Keratinocyte (primary cell): ENCODE results near the gene LRIG1.

Experiments used
- EZH2 ChIP-seq: IDR thresholded peaks from one replicate; pipeline ENCODE4 v1.6.1; 2012; ENCODE audit warnings: inconsistent platforms, mild to moderate bottlenecking, low read length, moderate library complexity
- TF ChIP-seq, protein P1 (sequence below), 3 experiments: IDR thresholded peaks in 1 of 3; conservative IDR thresholded peaks in 1 of 3; optimal IDR thresholded peaks in 1 of 3; 2 replicates in 2 of 3; 3 replicates in 1 of 3; pipeline versions ENCODE3 to v1.5.1; 2011; ENCODE audit warnings: low read length in 3 of 3, mild to moderate bottlenecking in 3 of 3, moderate library complexity in 2 of 3, control low read depth in 1 of 3, inconsistent platforms in 1 of 3; ENCODE audit not compliant: insufficient read depth in 2 of 3; ENCODE audit errors: extremely low read depth in 1 of 3

DNA sequence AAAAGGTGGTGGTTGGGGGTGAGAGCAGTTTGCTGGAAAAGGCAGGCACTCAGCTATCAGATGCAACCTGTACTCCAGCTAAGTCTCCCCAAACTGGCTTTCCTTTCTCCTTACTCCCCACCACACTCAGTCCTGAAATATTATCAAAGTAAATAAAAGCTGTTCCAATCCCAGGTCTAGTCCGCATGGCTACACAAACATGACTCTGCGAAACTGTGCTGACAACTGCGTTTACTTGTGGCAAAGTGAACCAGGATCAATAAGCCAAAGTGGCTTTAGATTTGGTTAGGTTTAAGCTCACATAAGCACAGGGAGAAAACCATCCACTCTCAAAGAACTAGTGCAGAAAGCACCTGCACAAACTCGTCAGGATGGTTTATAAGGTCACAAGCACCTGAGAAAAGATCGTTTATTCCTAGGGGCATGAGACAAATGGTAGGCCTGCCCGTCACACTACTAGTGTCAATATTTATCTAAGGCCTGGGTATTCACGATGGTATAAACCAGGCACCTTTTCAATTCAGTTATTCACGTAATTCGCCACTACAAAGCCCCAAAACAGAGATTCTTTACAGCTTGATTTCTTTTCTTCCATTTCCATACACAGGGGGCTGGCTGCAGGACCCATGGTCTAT lies 25.3 kb downstream of the LRIG1 start:
- no peak for TF ChIP-seq EZH2
- TF ChIP-seq, protein P1, sequence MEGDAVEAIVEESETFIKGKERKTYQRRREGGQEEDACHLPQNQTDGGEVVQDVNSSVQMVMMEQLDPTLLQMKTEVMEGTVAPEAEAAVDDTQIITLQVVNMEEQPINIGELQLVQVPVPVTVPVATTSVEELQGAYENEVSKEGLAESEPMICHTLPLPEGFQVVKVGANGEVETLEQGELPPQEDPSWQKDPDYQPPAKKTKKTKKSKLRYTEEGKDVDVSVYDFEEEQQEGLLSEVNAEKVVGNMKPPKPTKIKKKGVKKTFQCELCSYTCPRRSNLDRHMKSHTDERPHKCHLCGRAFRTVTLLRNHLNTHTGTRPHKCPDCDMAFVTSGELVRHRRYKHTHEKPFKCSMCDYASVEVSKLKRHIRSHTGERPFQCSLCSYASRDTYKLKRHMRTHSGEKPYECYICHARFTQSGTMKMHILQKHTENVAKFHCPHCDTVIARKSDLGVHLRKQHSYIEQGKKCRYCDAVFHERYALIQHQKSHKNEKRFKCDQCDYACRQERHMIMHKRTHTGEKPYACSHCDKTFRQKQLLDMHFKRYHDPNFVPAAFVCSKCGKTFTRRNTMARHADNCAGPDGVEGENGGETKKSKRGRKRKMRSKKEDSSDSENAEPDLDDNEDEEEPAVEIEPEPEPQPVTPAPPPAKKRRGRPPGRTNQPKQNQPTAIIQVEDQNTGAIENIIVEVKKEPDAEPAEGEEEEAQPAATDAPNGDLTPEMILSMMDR (optimal IDR thresholded peaks at IDR 0.05 in 1 of 3, IDR thresholded peaks at IDR 0.05 in 1 of 3, conservative IDR thresholded peaks at IDR 0.05 in 1 of 3; ENCODE audit: extremely low read depth in 1 of 3, insufficient read depth in 2 of 3, low read length in 3 of 3) = no peak
